ENCODE data around the gene RNASE13. TPM values are rescaled to one million over a fixed set of nuclear protein-coding genes. Genes with fewer than 3 reads are reported as not detected.
A peak's percentile ranks its signal among the peaks of the same experiment; 100 is the strongest.
"Not testable (repeated sequence)": the region's sequence is repeated elsewhere in the genome, so short reads cannot be mapped to it uniquely, and the experiment has no call there.

Gene RNASE13
- total RNA-seq, 1 experiment from 2014 or later: not detected

DNA sequence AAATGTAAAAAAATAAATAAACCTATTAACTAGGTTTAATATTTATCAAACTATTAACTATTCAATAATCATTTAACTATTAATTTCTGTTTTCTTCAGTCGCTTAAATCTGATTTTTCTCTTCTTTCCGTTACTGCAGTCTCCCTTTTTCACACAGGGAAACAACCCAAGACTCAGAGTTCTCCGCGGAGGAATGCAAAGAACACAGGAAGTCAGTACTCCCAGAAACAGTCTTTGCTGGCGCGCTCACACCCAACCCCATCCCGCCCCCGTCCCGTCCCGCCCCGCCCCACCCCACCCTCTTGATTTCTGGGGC lies 45.2 kb downstream of the RNASE13 start:
- no peak for DNase-seq
- peak overlapping the region; percentile 67 for H3K27ac ChIP-seq
- TF ChIP-seq EZH2 (IDR thresholded peaks at IDR 0.05; ENCODE audit: low read depth): no peak
- TF ChIP-seq, protein P1, sequence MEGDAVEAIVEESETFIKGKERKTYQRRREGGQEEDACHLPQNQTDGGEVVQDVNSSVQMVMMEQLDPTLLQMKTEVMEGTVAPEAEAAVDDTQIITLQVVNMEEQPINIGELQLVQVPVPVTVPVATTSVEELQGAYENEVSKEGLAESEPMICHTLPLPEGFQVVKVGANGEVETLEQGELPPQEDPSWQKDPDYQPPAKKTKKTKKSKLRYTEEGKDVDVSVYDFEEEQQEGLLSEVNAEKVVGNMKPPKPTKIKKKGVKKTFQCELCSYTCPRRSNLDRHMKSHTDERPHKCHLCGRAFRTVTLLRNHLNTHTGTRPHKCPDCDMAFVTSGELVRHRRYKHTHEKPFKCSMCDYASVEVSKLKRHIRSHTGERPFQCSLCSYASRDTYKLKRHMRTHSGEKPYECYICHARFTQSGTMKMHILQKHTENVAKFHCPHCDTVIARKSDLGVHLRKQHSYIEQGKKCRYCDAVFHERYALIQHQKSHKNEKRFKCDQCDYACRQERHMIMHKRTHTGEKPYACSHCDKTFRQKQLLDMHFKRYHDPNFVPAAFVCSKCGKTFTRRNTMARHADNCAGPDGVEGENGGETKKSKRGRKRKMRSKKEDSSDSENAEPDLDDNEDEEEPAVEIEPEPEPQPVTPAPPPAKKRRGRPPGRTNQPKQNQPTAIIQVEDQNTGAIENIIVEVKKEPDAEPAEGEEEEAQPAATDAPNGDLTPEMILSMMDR (conservative IDR thresholded peaks at IDR 0.05): no peak
- H3K9me2 ChIP-seq (ENCODE audit: insufficient read depth): no peaks in the 10 kb centered on the region
- H3K27me3 ChIP-seq (ENCODE audit: insufficient read depth, low read depth): no peaks in the 10 kb centered on the region
- peak overlapping the region; percentile 89 for H3K4me2 ChIP-seq
- CTCF ChIA-PET: no interaction called here
- H2AFZ ChIP-seq: no peak overlapping the region
- H3F3A ChIP-seq (ENCODE audit: insufficient read depth, low read depth): peaks cover 20% of the 10 kb centered on the region; the same call in 1 of the 2 replicates
- peaks cover 19% of the 10 kb centered on the region for H3K79me2 ChIP-seq (ENCODE audit: low read depth)
- peaks cover 24% of the 10 kb centered on the region for H3K4me1 ChIP-seq (replicated peaks; ENCODE audit: insufficient read depth)
- no peaks in the 10 kb centered on the region for H4K20me1 ChIP-seq (ENCODE audit: insufficient read depth)
- H3K4me3 ChIP-seq: peak overlapping the region; percentile 55
- peaks cover 3% of the 10 kb centered on the region; the same call in 1 of the 2 replicates for H3K9me3 ChIP-seq (ENCODE audit: insufficient read depth, low read depth)
- POLR2A ChIA-PET (ENCODE audit: unreplicated experiment): no interaction called here
- intact Hi-C loops (cut with micrococcal nuclease; ENCODE audit: unreplicated experiment): loop anchor here (2.0 kb wide), 1 partner anchor 15 kb away; no protein-coding TSS in a partner anchor
- BruUV-seq (replicated peaks): no TSS peak
- peaks cover 6% of the 10 kb centered on the region; the same call in 1 of the 2 replicates for H3K36me3 ChIP-seq (ENCODE audit: low read depth)

DNA sequence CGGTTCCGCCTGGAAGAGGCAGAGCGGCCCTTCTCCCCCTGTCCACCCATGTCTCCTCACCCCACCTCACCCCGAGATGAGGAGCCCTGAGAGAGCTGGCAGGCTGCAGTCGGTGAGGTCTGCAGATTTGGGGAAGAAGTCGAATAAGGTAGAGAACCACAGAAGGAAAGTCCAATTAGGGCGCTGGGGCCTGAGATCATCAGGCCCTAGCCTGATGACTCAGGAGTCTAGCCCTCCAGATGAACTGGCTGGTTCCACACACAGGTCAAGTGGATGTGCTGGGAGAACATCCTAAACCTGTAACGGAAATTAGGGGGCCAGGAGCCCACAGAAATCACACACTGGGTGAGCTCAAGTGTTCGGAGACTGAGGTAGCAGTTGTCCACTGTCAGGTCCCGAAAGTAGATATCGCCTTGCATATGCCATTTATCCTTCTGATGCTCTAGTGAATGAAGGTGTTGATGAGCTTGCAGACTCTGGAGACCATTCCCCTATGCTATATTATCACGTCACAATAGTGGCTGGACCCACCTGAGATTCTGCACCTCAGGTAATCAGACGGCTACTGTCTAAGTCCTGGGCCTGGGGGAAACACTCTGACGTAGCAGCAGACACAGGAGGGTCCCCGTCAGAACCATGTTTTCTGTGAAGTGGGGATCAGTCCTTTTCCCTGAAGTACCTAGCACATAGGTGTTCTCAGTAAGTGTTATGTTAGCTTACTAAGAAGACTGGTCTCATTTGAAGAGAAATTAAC lies 45.7 kb downstream of the RNASE13 start:
- Histone ChIP-seq H3K79me2 (ENCODE audit: low read depth) (peaks cover 19% of the 10 kb centered on the region), H3K27ac (peak overlapping the region; percentile 67), H3K4me2 (peak overlapping the region; percentile 89), H3F3A (ENCODE audit: insufficient read depth, low read depth) (peaks cover 20% of the 10 kb centered on the region; the same call in 1 of the 2 replicates), H3K4me1 (replicated peaks; ENCODE audit: insufficient read depth) (peaks cover 24% of the 10 kb centered on the region), H3K9me2 (ENCODE audit: insufficient read depth) (no peaks in the 10 kb centered on the region), H3K27me3 (ENCODE audit: insufficient read depth, low read depth) (no peaks in the 10 kb centered on the region), H2AFZ (peak overlapping the region; percentile 71; the same call in 1 of the 2 replicates), H4K20me1 (ENCODE audit: insufficient read depth) (no peaks in the 10 kb centered on the region), H3K36me3 (ENCODE audit: low read depth) (peaks cover 6% of the 10 kb centered on the region; the same call in 1 of the 2 replicates), H3K9me3 (ENCODE audit: insufficient read depth, low read depth) (peaks cover 3% of the 10 kb centered on the region; the same call in 1 of the 2 replicates), H3K4me3 (peak overlapping the region; percentile 55)
- intact Hi-C loops (cut with micrococcal nuclease; ENCODE audit: unreplicated experiment): loop anchor here (2.0 kb wide), 1 partner anchor 14 kb away; no protein-coding TSS in a partner anchor
- TSS peak; percentile 86 for BruUV-seq (replicated peaks)
- CTCF ChIA-PET: no interaction called here
- POLR2A ChIA-PET (ENCODE audit: unreplicated experiment): interaction anchor here (0.5 kb wide), 1 partner anchor 83 kb away, joined by 5 read pairs; no protein-coding TSS in a partner anchor
- TF ChIP-seq, protein P1 (conservative IDR thresholded peaks at IDR 0.05): no peak
- TF ChIP-seq EZH2 (IDR thresholded peaks at IDR 0.05; ENCODE audit: low read depth): no peak
- no peak for DNase-seq

DNA sequence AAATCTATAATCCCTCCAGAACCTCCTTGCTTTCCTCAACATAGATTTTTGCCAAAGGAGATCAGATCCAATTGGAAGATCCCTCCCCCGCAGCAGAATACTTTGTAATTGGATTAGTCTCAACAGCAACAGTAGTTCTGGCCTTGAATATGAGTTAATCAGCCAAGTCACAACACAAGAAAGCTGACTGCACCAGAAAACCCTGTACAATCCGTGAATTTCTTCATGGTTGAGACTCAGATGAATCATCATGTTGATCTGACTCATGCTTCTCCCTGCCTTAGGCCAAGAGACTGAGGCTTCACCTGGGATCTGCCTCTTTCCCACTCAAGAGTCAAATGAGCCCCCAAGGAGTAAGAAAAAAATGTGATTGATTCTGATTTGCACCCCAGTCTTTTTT lies 47.8 kb downstream of the RNASE13 start:
- H3K27me3 ChIP-seq (ENCODE audit: insufficient read depth, low read depth): no peaks in the 10 kb centered on the region
- no peak overlapping the region for H3K4me3 ChIP-seq
- ChIA-PET POLR2A (ENCODE audit: unreplicated experiment) (interaction anchor here (0.7 kb wide), 1 partner anchor 12 kb away, joined by 3 read pairs; no protein-coding TSS in a partner anchor), CTCF (no interaction called here)
- H3K4me1 ChIP-seq (replicated peaks; ENCODE audit: insufficient read depth): peaks cover 24% of the 10 kb centered on the region
- no peaks in the 10 kb centered on the region for H3K36me3 ChIP-seq (ENCODE audit: low read depth)
- no TSS peak for BruUV-seq (replicated peaks)
- no peaks in the 10 kb centered on the region for H4K20me1 ChIP-seq (ENCODE audit: insufficient read depth)
- peak; percentile 28 to 78 for DNase-seq
- intact Hi-C loops (cut with micrococcal nuclease; ENCODE audit: unreplicated experiment): no loop called here
- H3K9me2 ChIP-seq (ENCODE audit: insufficient read depth): no peaks in the 10 kb centered on the region
- H3K9me3 ChIP-seq (ENCODE audit: insufficient read depth, low read depth): peaks cover 3% of the 10 kb centered on the region; the same call in 1 of the 2 replicates
- peak overlapping the region; percentile 44 for H3K4me2 ChIP-seq
- no peak overlapping the region for H2AFZ ChIP-seq
- H3K79me2 ChIP-seq (ENCODE audit: low read depth): peaks cover 18% of the 10 kb centered on the region
- peak overlapping the region; percentile 85 for H3K27ac ChIP-seq
- H3F3A ChIP-seq (ENCODE audit: insufficient read depth, low read depth): peaks cover 20% of the 10 kb centered on the region; the same call in 1 of the 2 replicates
- no peak for TF ChIP-seq EZH2 (IDR thresholded peaks at IDR 0.05; ENCODE audit: low read depth)
- TF ChIP-seq, protein P1 (conservative IDR thresholded peaks at IDR 0.05): no peak

DNA sequence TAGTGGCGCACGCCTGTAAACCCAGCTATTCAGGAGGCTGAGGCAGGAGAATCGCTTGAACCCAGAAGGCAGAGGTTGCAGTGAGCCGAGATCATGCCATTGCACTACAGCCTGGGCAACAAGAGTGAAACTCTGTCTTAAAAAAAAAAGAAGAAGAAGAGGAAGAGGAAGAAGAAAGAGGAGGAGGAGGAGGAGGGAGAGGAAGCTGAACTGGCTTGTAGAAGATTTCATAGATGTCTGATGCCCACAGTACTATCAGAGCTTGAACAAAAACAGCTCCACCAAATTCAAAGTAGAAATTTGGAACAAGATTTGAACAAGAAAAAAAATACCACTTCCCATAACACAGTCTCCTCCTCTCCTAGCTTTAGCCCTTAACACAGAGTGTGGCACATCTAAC lies 49.0 kb downstream of the RNASE13 start:
- H3K79me2 ChIP-seq (ENCODE audit: low read depth); H3K9me2 ChIP-seq (ENCODE audit: insufficient read depth); H3K27ac ChIP-seq; POLR2A ChIA-PET (ENCODE audit: unreplicated experiment); BruUV-seq (replicated peaks); intact Hi-C loops (cut with micrococcal nuclease; ENCODE audit: unreplicated experiment); CTCF ChIA-PET; H3K4me3 ChIP-seq; H2AFZ ChIP-seq; DNase-seq; H3K4me2 ChIP-seq; H3K27me3 ChIP-seq (ENCODE audit: insufficient read depth, low read depth); H3K36me3 ChIP-seq (ENCODE audit: low read depth); H4K20me1 ChIP-seq (ENCODE audit: insufficient read depth); H3K9me3 ChIP-seq (ENCODE audit: insufficient read depth, low read depth): not testable (repeated sequence)
- H3K4me1 ChIP-seq (replicated peaks; ENCODE audit: insufficient read depth): peaks cover 24% of the 10 kb centered on the region
- H3F3A ChIP-seq (ENCODE audit: insufficient read depth, low read depth): peaks cover 20% of the 10 kb centered on the region; the same call in 1 of the 2 replicates

All from PC-9 (cell line).